Brain microvascular endothelial cell (primary cell): ENCODE results near the gene SLC35B1.
A peak's percentile ranks its signal among the peaks of the same experiment; 100 is the strongest.
"Not testable (repeated sequence)": the region's sequence is repeated elsewhere in the genome, so short reads cannot be mapped to it uniquely, and the experiment has no call there.

ENCODE experiments used
- DNase-seq: peaks from one replicate; pipeline ENCODE4 v3.0.0-alpha.2; 2020
- H3K27ac ChIP-seq: fragments of 250-450 bp; sonication (Bioruptor Pico); 2 replicates; pipeline ENCODE4 v1.5.1; 2020; ENCODE audit warnings: mild to moderate bottlenecking, moderate library complexity
- H3K27me3 ChIP-seq: fragments of 250-450 bp; sonication (Bioruptor Pico); replicated peaks from 2 replicates; pipeline ENCODE4 v1.5.1; 2020; ENCODE audit warnings: mild to moderate bottlenecking
- H3K36me3 ChIP-seq: fragments of 250-450 bp; sonication (Bioruptor Pico); replicated peaks from 2 replicates; pipeline ENCODE4 v1.5.1; 2020; ENCODE audit warnings: mild to moderate bottlenecking
- H3K4me3 ChIP-seq: 2 replicates; pipeline ENCODE4 v1.5.1; 2011; ENCODE audit warnings: low read depth, mild to moderate bottlenecking, control low read depth, low read length, moderate library complexity
- CTCF ChIP-seq: IDR thresholded peaks from 2 replicates; pipeline ENCODE4 v1.5.1; 2011; ENCODE audit warnings: low read depth, mild to moderate bottlenecking, moderate library complexity, low read length, control low read depth, inconsistent platforms; ENCODE audit errors: missing control alignments
- in situ Hi-C: cut with HindIII; loops from 2 replicates; pipeline ENCODE4 v1.10.0; 2017; ENCODE audit warnings: low sequenced_read_pairs, low pct_ligation_motif_present

SLC35B1 gene

GRCh38 chr17:49676276-49676868, 31.4 kb downstream of the SLC35B1 start:
- H3K4me3 ChIP-seq, result peak overlapping the region; percentile 76
- H3K36me3 ChIP-seq, result no peaks in the 10 kb centered on the region
- peak overlapping the region; percentile 85 for H3K27ac ChIP-seq
- H3K27me3 ChIP-seq, result no peaks in the 10 kb centered on the region
- DNase-seq, result peak; percentile 35
- no peak for TF ChIP-seq CTCF
- in situ Hi-C loops, result no loop called here

- Histone ChIP-seq H3K27ac (no peak overlapping the region), H3K36me3 (no peaks in the 10 kb centered on the region), H3K4me3 (no peak overlapping the region), H3K27me3 (no peaks in the 10 kb centered on the region)
- in situ Hi-C loops, result no loop called here
- DNase-seq, result no peak
- TF ChIP-seq CTCF, result no peak
Observed at GRCh38 chr17:49674507-49674906, 33.3 kb downstream of the SLC35B1 start.

- H3K27me3 ChIP-seq, DNase-seq, H3K4me3 ChIP-seq, in situ Hi-C loops, H3K36me3 ChIP-seq, H3K27ac ChIP-seq: not testable (repeated sequence)
Observed at GRCh38 chr17:49673679-49674078, 34.1 kb downstream of the SLC35B1 start.

GRCh38 chr17:49670641-49671040, 37.1 kb downstream of the SLC35B1 start:
- no peak for TF ChIP-seq CTCF
- in situ Hi-C loops, result no loop called here
- Histone ChIP-seq H3K27ac (no peak overlapping the region), H3K36me3 (no peaks in the 10 kb centered on the region), H3K27me3 (no peaks in the 10 kb centered on the region), H3K4me3 (no peak overlapping the region)
- no peak for DNase-seq

- Histone ChIP-seq H3K4me3 (no peak overlapping the region), H3K27me3 (no peaks in the 10 kb centered on the region), H3K36me3 (no peaks in the 10 kb centered on the region), H3K27ac (no peak overlapping the region)
- no peak for DNase-seq
- no peak for TF ChIP-seq CTCF
- in situ Hi-C loops, result no loop called here
Observed at GRCh38 chr17:49670002-49670401, 37.8 kb downstream of the SLC35B1 start.

GRCh38 chr17:49667854-49668253, 39.9 kb downstream of the SLC35B1 start:
- no peak for TF ChIP-seq CTCF
- in situ Hi-C loops, result no loop called here
- H3K36me3 ChIP-seq, result no peaks in the 10 kb centered on the region
- no peak overlapping the region for H3K4me3 ChIP-seq
- no peaks in the 10 kb centered on the region for H3K27me3 ChIP-seq
- H3K27ac ChIP-seq, result no peak overlapping the region
- DNase-seq, result no peak
